Measurements from ENCODE around the gene SH3RF2. TPM values are rescaled to one million over a fixed set of nuclear protein-coding genes. Genes with fewer than 3 reads are reported as not detected.

Gene SH3RF2
- total RNA-seq, 1 donor from 2014 or later = 50.6 TPM

DNA sequence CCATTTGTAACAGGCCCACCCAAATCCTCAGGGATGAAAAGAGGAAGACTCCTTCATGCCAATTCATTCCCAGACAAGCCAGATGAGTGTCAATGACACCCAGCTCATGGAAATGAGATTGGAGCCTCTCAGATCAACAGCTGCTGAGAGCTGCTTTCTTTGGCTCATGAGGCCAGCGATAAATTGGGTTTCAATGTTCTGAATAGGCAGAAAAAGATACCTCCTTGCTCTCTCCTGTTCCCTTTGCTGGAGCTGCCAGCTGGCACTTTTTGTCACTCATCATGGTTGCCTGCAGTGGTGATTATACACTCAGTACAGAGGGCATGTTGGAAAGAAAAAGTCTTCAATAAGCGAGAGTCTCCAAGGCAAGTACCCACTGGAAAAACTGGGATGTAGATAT, 47.1 kb downstream of the SH3RF2 start:
- Histone ChIP-seq H3K27ac (no peak overlapping the region), H3K9me3 (no peaks in the 10 kb centered on the region), H3K4me1 (no peaks in the 10 kb centered on the region), H3K36me3 (no peaks in the 10 kb centered on the region), H3K4me3 (no peak overlapping the region), H3K27me3 (no peaks in the 10 kb centered on the region)
- intact Hi-C loops (cut with DNase I) = no loop called here
- TF ChIP-seq, protein P1, sequence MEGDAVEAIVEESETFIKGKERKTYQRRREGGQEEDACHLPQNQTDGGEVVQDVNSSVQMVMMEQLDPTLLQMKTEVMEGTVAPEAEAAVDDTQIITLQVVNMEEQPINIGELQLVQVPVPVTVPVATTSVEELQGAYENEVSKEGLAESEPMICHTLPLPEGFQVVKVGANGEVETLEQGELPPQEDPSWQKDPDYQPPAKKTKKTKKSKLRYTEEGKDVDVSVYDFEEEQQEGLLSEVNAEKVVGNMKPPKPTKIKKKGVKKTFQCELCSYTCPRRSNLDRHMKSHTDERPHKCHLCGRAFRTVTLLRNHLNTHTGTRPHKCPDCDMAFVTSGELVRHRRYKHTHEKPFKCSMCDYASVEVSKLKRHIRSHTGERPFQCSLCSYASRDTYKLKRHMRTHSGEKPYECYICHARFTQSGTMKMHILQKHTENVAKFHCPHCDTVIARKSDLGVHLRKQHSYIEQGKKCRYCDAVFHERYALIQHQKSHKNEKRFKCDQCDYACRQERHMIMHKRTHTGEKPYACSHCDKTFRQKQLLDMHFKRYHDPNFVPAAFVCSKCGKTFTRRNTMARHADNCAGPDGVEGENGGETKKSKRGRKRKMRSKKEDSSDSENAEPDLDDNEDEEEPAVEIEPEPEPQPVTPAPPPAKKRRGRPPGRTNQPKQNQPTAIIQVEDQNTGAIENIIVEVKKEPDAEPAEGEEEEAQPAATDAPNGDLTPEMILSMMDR (IDR thresholded peaks at IDR 0.05) = no peak
- no peak for DNase-seq (ENCODE audit: low spot score in 2 of 2)

DNA sequence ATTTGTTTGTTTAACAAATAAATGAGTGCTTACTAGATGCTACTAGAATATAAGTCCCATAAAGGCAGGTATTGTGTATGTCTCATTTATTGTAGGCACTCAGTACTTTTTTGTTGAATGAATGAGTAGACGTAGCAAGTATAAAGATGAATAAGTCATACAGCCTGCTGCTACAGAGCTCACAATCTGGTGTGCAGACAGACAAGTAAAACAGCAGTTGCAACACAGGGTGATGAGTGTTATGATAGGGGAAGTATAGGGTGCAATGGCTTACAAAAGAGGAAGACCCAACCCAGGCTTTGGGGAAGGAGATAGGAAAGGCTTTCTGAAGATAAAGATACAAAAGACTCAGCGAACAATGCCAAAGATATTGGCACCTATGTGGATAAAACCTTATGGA, 47.7 kb downstream of the SH3RF2 start:
- Histone ChIP-seq H3K36me3 (no peaks in the 10 kb centered on the region), H3K4me3 (no peak overlapping the region), H3K27me3 (no peaks in the 10 kb centered on the region), H3K4me1 (no peaks in the 10 kb centered on the region), H3K9me3 (no peaks in the 10 kb centered on the region), H3K27ac (no peak overlapping the region)
- TF ChIP-seq, protein P1 (IDR thresholded peaks at IDR 0.05) = no peak
- no peak for DNase-seq (ENCODE audit: low spot score in 2 of 2)
- intact Hi-C loops (cut with DNase I) = no loop called here

DNA sequence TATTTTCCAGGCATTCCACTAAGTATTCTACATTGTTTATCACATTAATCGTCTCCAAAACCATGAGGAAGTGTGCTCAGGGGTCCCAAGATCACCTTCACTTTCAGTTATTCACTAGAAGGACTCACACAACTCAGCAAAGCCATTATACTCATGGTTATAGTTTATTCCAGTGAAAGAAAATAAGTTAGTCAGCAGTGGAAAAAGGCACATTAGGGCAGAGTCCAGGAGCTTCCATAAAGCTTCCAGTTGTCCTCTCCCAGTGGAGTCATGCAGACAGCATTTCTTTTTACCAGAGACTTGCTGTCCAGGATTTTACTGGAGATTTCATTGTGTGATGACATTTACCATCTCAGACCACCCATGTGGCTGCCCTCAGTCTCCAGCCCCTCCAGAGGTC, 51.5 kb downstream of the SH3RF2 start:
- H3K27ac ChIP-seq = no peak overlapping the region
- H3K4me1 ChIP-seq = no peaks in the 10 kb centered on the region
- intact Hi-C loops (cut with DNase I) = no loop called here
- DNase-seq (ENCODE audit: low spot score in 2 of 2) = no peak
- H3K27me3 ChIP-seq = no peaks in the 10 kb centered on the region
- no peak overlapping the region for H3K4me3 ChIP-seq
- no peaks in the 10 kb centered on the region for H3K36me3 ChIP-seq
- TF ChIP-seq, protein P1 (IDR thresholded peaks at IDR 0.05) = no peak
- no peaks in the 10 kb centered on the region for H3K9me3 ChIP-seq

DNA sequence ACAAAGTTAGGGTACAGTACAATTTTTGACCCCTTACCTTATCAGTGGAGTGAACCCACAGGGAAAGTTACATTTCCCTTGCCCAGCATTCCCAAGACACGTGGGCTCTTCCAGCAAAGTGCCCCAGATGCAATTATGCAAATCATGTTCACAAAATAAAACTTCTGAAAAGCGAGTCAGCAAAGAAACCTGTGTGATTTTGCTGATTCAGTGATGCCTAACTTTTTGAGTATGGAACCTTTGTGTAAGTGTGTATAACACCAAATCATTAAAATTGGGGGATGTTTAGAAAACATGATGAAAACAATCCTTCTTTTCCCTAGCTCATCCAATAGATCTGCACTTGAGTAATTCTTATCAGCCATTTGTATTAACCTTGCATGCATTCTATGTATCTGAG, 52.6 kb downstream of the SH3RF2 start:
- no peak overlapping the region for H3K4me3 ChIP-seq
- H3K27me3 ChIP-seq = no peaks in the 10 kb centered on the region
- no peaks in the 10 kb centered on the region for H3K4me1 ChIP-seq
- H3K9me3 ChIP-seq = no peaks in the 10 kb centered on the region
- no peak overlapping the region for H3K27ac ChIP-seq
- no peaks in the 10 kb centered on the region for H3K36me3 ChIP-seq
- intact Hi-C loops (cut with DNase I) = no loop called here
- no peak for DNase-seq (ENCODE audit: low spot score in 2 of 2)
- TF ChIP-seq, protein P1 (IDR thresholded peaks at IDR 0.05) = no peak

GRCh38 chr5:145989428-145989827, 53.0 kb downstream of the SH3RF2 start:
- intact Hi-C loops (cut with DNase I) = no loop called here
- TF ChIP-seq, protein P1 (IDR thresholded peaks at IDR 0.05) = no peak
- no peak for DNase-seq (ENCODE audit: low spot score in 2 of 2)
- no peaks in the 10 kb centered on the region for H3K36me3 ChIP-seq
- no peak overlapping the region for H3K27ac ChIP-seq
- no peaks in the 10 kb centered on the region for H3K9me3 ChIP-seq
- no peaks in the 10 kb centered on the region for H3K4me1 ChIP-seq
- no peak overlapping the region for H3K4me3 ChIP-seq
- H3K27me3 ChIP-seq = no peaks in the 10 kb centered on the region

GRCh38 chr5:145990170-145990569, 53.8 kb downstream of the SH3RF2 start:
- Histone ChIP-seq H3K27me3 (no peaks in the 10 kb centered on the region), H3K9me3 (no peaks in the 10 kb centered on the region), H3K4me3 (no peak overlapping the region), H3K27ac (no peak overlapping the region), H3K36me3 (no peaks in the 10 kb centered on the region), H3K4me1 (no peaks in the 10 kb centered on the region)
- intact Hi-C loops (cut with DNase I) = no loop called here
- no peak for DNase-seq (ENCODE audit: low spot score in 2 of 2)
- TF ChIP-seq, protein P1 (IDR thresholded peaks at IDR 0.05) = no peak
